ENCODE results near the gene CLECL1. TPM values are rescaled to one million over a fixed set of nuclear protein-coding genes. Genes with fewer than 3 reads are reported as not detected.
A peak's percentile ranks its signal among the peaks of the same experiment; 100 is the strongest.
"Not testable (repeated sequence)": the region's sequence is repeated elsewhere in the genome, so short reads cannot be mapped to it uniquely, and the experiment has no call there.

Gene CLECL1
- total RNA-seq, 6 experiments from 2014 or later: not detected

DNA sequence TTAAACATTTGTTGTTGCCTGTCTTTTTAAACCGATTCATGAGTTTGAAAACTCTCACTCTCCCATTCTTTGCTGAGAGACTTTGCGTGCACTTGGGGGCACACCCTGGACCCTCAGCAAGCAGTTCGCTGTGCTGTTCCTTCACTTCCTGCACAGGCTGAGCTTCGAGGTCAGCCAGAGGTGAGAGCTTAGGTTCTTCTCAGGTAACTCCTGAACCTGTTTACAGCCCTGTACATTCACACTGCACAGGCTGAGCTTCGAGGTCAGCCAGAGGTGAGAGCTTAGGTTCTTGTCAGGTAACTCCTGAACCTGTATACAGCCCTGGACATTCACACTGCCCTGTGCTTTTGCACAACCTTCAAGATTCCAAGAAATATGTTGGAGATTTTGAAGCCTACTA is 9.8 kb upstream of the CLECL1 start:
- DNase-seq: no peak
- H3K27ac Mint-ChIP-seq: no peak overlapping the region
- no peaks in the 10 kb centered on the region for H3K36me3 Mint-ChIP-seq (ENCODE audit: low read depth)
- H3K4me1 Mint-ChIP-seq (ENCODE audit: low read depth): peaks cover 6% of the 10 kb centered on the region; the same call in 1 of the 2 replicates
- no peaks in the 10 kb centered on the region for H3K9me3 Mint-ChIP-seq
- H3K4me3 Mint-ChIP-seq: no peak overlapping the region
- peaks cover 13% of the 10 kb centered on the region for H3K27me3 Mint-ChIP-seq (ENCODE audit: insufficient read depth)
- TF ChIP-seq, protein P1, sequence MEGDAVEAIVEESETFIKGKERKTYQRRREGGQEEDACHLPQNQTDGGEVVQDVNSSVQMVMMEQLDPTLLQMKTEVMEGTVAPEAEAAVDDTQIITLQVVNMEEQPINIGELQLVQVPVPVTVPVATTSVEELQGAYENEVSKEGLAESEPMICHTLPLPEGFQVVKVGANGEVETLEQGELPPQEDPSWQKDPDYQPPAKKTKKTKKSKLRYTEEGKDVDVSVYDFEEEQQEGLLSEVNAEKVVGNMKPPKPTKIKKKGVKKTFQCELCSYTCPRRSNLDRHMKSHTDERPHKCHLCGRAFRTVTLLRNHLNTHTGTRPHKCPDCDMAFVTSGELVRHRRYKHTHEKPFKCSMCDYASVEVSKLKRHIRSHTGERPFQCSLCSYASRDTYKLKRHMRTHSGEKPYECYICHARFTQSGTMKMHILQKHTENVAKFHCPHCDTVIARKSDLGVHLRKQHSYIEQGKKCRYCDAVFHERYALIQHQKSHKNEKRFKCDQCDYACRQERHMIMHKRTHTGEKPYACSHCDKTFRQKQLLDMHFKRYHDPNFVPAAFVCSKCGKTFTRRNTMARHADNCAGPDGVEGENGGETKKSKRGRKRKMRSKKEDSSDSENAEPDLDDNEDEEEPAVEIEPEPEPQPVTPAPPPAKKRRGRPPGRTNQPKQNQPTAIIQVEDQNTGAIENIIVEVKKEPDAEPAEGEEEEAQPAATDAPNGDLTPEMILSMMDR (IDR thresholded peaks at IDR 0.05): no peak

GRCh38 chr12:9741726-9742125 is 8.8 kb upstream of the CLECL1 start:
- TF ChIP-seq, protein P1 (IDR thresholded peaks at IDR 0.05): no peak
- no peaks in the 10 kb centered on the region for H3K36me3 Mint-ChIP-seq (ENCODE audit: low read depth)
- H3K4me1 Mint-ChIP-seq (ENCODE audit: low read depth): peaks cover 6% of the 10 kb centered on the region; the same call in 1 of the 2 replicates
- no peak overlapping the region for H3K4me3 Mint-ChIP-seq
- no peak for DNase-seq
- no peaks in the 10 kb centered on the region for H3K9me3 Mint-ChIP-seq
- no peak overlapping the region for H3K27ac Mint-ChIP-seq
- peaks cover 13% of the 10 kb centered on the region for H3K27me3 Mint-ChIP-seq (ENCODE audit: insufficient read depth)

- no peaks in the 10 kb centered on the region for H3K9me3 Mint-ChIP-seq
- no peak for DNase-seq
- TF ChIP-seq, protein P1 (IDR thresholded peaks at IDR 0.05): no peak
- peaks cover 6% of the 10 kb centered on the region; the same call in 1 of the 2 replicates for H3K4me1 Mint-ChIP-seq (ENCODE audit: low read depth)
- H3K4me3 Mint-ChIP-seq: peak overlapping the region; percentile 43
- H3K27me3 Mint-ChIP-seq (ENCODE audit: insufficient read depth): peaks cover 13% of the 10 kb centered on the region
- no peak overlapping the region for H3K27ac Mint-ChIP-seq
- H3K36me3 Mint-ChIP-seq (ENCODE audit: low read depth): no peaks in the 10 kb centered on the region
Observed at GRCh38 chr12:9740106-9740750, 7.3 kb upstream of the CLECL1 start.

GRCh38 chr12:9739404-9740105 is 6.7 kb upstream of the CLECL1 start:
- not testable (repeated sequence) for DNase-seq; H3K9me3 Mint-ChIP-seq; H3K36me3 Mint-ChIP-seq (ENCODE audit: low read depth); H3K27ac Mint-ChIP-seq; H3K4me1 Mint-ChIP-seq (ENCODE audit: low read depth)
- peaks cover 12% of the 10 kb centered on the region for H3K27me3 Mint-ChIP-seq (ENCODE audit: insufficient read depth)
- H3K4me3 Mint-ChIP-seq: peak overlapping the region; percentile 43; the same call in 1 of the 2 replicates

DNA sequence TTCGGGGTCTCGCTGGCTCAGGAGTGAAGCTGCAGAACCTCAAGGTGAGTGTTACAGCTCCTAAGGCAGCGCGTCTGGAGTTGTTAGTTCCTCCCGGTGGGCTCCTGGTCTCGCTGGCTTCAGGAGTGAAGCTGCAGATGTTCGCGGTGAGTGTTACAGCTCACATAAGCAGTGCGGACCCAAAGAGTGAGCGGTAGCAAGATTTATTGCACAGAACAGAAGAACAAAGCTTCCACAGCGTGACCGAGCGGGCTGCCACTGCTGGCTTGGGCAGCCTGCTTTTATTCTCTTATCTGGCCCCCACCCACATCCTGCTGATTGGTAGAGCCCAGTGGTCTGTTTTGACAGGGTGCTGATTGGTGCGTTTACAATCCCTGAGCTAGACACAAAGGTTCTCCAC is 6.0 kb upstream of the CLECL1 start:
- H3K27ac Mint-ChIP-seq; H3K4me3 Mint-ChIP-seq; H3K9me3 Mint-ChIP-seq; H3K36me3 Mint-ChIP-seq (ENCODE audit: low read depth); DNase-seq; H3K4me1 Mint-ChIP-seq (ENCODE audit: low read depth): not testable (repeated sequence)
- peaks cover 11% of the 10 kb centered on the region for H3K27me3 Mint-ChIP-seq (ENCODE audit: insufficient read depth)

- no peaks in the 10 kb centered on the region for H3K9me3 Mint-ChIP-seq
- no peaks in the 10 kb centered on the region for H3K4me1 Mint-ChIP-seq (ENCODE audit: low read depth)
- no peak overlapping the region for H3K27ac Mint-ChIP-seq
- DNase-seq: no peak
- H3K4me3 Mint-ChIP-seq: no peak overlapping the region
- H3K36me3 Mint-ChIP-seq (ENCODE audit: low read depth): no peaks in the 10 kb centered on the region
- H3K27me3 Mint-ChIP-seq (ENCODE audit: insufficient read depth): peaks cover 8% of the 10 kb centered on the region
- TF ChIP-seq, protein P1 (IDR thresholded peaks at IDR 0.05): no peak
Observed at GRCh38 chr12:9736936-9737705, 4.2 kb upstream of the CLECL1 start.

All from HFFc6 (cell line).